ENCODE results near the gene RBKS.
"Not testable (repeated sequence)": the region's sequence is repeated elsewhere in the genome, so short reads cannot be mapped to it uniquely, and the experiment has no call there.

RBKS gene

GRCh38 chr2:27889774-27890145 is 427 bp downstream of the RBKS start:
- peaks cover 59% of the 10 kb centered on the region for H3K4me1 Mint-ChIP-seq
- peak overlapping the region; percentile 89 to 96 for H3K4me3 Mint-ChIP-seq
- ATAC-seq (no peak), DNase-seq (no peak)
- H3K9me3 Mint-ChIP-seq: no peaks in the 10 kb centered on the region
- H3K27me3 Mint-ChIP-seq: no peaks in the 10 kb centered on the region
- H3K27ac Mint-ChIP-seq: peak overlapping the region; percentile 99 to 100

GRCh38 chr2:27888790-27889189 is 1.4 kb downstream of the RBKS start:
- peaks cover 49% of the 10 kb centered on the region for H3K4me1 Mint-ChIP-seq
- peak overlapping the region; percentile 13 to 18 for H3K4me3 Mint-ChIP-seq
- H3K27ac Mint-ChIP-seq: no peak overlapping the region
- H3K27me3 Mint-ChIP-seq: no peaks in the 10 kb centered on the region
- no peaks in the 10 kb centered on the region for H3K9me3 Mint-ChIP-seq
- ATAC-seq (no peak), DNase-seq (no peak)

DNA sequence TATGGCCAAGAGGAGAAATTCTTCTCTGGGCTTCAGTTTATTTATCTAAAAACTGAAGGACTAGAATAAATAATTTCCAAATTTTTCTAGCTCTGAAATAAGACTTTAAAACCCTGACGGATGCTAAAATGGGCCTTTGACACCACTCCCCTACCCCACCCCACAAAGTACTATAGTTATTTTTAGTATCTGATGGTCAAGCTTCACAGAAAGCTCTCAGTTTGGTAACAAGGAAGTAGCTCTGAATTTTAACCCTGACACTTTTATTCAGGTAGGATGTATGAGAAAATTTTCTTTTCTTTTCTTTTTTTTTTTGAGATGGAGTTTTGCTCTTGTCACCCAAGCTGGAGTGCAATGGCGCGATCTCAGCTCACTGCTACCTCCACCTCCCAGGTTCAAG is 2.4 kb downstream of the RBKS start:
- Mint-ChIP-seq H3K4me1 (peaks cover 40% of the 10 kb centered on the region), H3K27ac (no peak overlapping the region), H3K27me3 (no peaks in the 10 kb centered on the region), H3K9me3 (no peaks in the 10 kb centered on the region), H3K4me3 (no peak overlapping the region)
- ATAC-seq (no peak), DNase-seq (no peak)

GRCh38 chr2:27887111-27887510 is 3.1 kb downstream of the RBKS start:
- DNase-seq (no peak), ATAC-seq (no peak)
- Mint-ChIP-seq H3K4me1 (peaks cover 33% of the 10 kb centered on the region), H3K4me3 (no peak overlapping the region), H3K27ac (no peak overlapping the region), H3K9me3 (peaks cover 0 to under 1% of the 10 kb centered on the region in 2 donors), H3K27me3 (no peaks in the 10 kb centered on the region)

- Mint-ChIP-seq H3K27me3 (no peaks in the 10 kb centered on the region), H3K27ac (no peak overlapping the region), H3K4me1 (peaks cover 25% of the 10 kb centered on the region), H3K4me3 (no peak overlapping the region), H3K9me3 (peaks cover 0 to 7% of the 10 kb centered on the region in 2 donors)
- no peak for ATAC-seq
- DNase-seq: no peak
These were observed 3.9 kb downstream of the RBKS start for GRCh38 chr2:27886322-27886721.

- Mint-ChIP-seq H3K4me3 (no peak overlapping the region), H3K27me3 (no peaks in the 10 kb centered on the region), H3K4me1 (peaks cover 19% of the 10 kb centered on the region), H3K9me3 (peaks cover 0 to 7% of the 10 kb centered on the region in 2 donors), H3K27ac (no peak overlapping the region)
- DNase-seq: no peak
- no peak for ATAC-seq
These were observed 4.5 kb downstream of the RBKS start for GRCh38 chr2:27885661-27886060.

DNA sequence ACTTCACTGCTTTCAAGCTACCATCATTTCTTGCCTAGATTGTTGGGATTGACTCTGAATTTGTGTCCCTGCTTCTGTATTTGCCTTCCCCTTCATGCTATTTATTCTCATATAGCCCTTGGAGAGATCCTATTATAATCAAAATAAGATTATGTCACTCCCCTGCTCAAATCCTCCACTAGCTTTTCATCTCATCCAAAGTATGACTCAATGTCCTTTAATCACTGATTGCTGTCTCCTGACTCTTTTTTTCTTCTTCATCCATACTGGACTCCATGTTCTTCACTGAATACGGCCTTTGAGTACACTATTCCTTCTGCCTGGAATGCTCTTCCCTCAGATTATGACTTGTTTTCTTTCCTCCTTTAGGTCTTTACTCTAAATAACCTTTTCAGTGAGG is 5.0 kb downstream of the RBKS start:
- Mint-ChIP-seq H3K27me3 (no peaks in the 10 kb centered on the region), H3K27ac (no peak overlapping the region), H3K4me3 (no peak overlapping the region), H3K4me1 (peaks cover 19% of the 10 kb centered on the region), H3K9me3 (peaks cover 4 to 12% of the 10 kb centered on the region in 2 donors)
- DNase-seq (no peak), ATAC-seq (no peak)

DNA sequence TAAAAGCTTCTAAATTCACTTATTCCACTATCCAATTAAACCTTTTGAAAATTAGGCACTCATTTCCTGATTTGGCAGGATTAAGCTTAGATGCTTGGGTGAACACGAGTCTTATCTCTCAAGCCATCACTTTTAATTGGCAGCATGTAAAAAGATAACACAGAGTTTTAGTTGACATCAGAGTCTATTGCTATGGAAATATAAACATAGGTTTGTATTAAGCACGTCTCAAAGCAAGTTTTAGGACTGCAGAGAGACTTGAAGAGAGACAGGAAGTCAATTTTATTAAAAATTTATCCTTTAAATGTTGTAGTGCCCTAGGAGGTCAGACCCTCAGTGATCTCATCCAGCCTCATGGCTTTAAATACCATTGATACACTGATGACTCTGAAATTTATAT is 5.6 kb downstream of the RBKS start:
- DNase-seq (no peak), ATAC-seq (no peak)
- no peaks in the 10 kb centered on the region for H3K27me3 Mint-ChIP-seq
- peaks cover 6 to 18% of the 10 kb centered on the region in 2 donors for H3K9me3 Mint-ChIP-seq
- peaks cover 15% of the 10 kb centered on the region for H3K4me1 Mint-ChIP-seq
- no peak overlapping the region for H3K4me3 Mint-ChIP-seq
- H3K27ac Mint-ChIP-seq: peak overlapping the region in 1 of 2 donors; percentile 72

- not testable (repeated sequence) for ATAC-seq, DNase-seq, H3K4me3 Mint-ChIP-seq, H3K27me3 Mint-ChIP-seq, H3K4me1 Mint-ChIP-seq, H3K27ac Mint-ChIP-seq
- H3K9me3 Mint-ChIP-seq: peaks cover 12 to 21% of the 10 kb centered on the region in 2 donors
These were observed 7.6 kb downstream of the RBKS start for GRCh38 chr2:27882584-27882922.

GRCh38 chr2:27881815-27882583 is 8.2 kb downstream of the RBKS start:
- not testable (repeated sequence) for ATAC-seq, H3K4me1 Mint-ChIP-seq, DNase-seq, H3K27me3 Mint-ChIP-seq, H3K27ac Mint-ChIP-seq, H3K4me3 Mint-ChIP-seq
- peaks cover 12 to 21% of the 10 kb centered on the region in 2 donors for H3K9me3 Mint-ChIP-seq

- ATAC-seq: no peak
These were observed 11.4 kb downstream of the RBKS start for GRCh38 chr2:27878825-27879224.

GRCh38 chr2:27875089-27875881 is 14.9 kb downstream of the RBKS start:
- peaks cover 13 to 18% of the 10 kb centered on the region in 2 donors for H3K9me3 Mint-ChIP-seq
- no peaks in the 10 kb centered on the region for H3K4me1 Mint-ChIP-seq
- no peaks in the 10 kb centered on the region for H3K27me3 Mint-ChIP-seq
- ATAC-seq (no peak), DNase-seq (no peak)
- H3K4me3 Mint-ChIP-seq: no peak overlapping the region
- no peak overlapping the region for H3K27ac Mint-ChIP-seq

More at GRCh38 chr2:27878825-27879224, 11.4 kb downstream of the RBKS start:
- no peaks in the 10 kb centered on the region for H3K27me3 Mint-ChIP-seq
- peaks cover 16 to 29% of the 10 kb centered on the region in 2 donors for H3K9me3 Mint-ChIP-seq
- H3K4me3 Mint-ChIP-seq: no peak overlapping the region
- H3K27ac Mint-ChIP-seq: no peak overlapping the region
- no peak for DNase-seq
- no peaks in the 10 kb centered on the region for H3K4me1 Mint-ChIP-seq

DNA sequence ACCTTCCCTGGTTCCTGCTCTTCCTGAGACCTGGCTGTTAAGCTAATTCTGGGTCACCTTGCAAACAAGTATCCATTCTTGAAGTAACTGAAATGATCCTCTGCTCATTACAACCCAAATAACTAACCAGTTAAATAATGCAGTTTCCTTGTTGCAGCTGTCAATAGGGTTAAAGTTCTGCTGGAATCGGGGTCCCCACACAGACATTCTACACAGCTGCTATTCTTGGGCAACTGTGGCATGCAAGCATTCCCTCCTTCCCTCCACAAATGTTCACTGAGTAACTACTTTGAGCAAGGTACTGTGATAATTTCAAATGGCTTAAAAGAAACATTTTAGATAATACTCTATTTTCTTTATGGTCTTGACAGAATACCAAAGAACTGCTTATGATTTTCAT is 17.1 kb downstream of the RBKS start:
- no peak overlapping the region for H3K27ac Mint-ChIP-seq
- DNase-seq (no peak), ATAC-seq (no peak)
- H3K27me3 Mint-ChIP-seq: no peaks in the 10 kb centered on the region
- peaks cover 4 to 8% of the 10 kb centered on the region in 2 donors for H3K9me3 Mint-ChIP-seq
- H3K4me1 Mint-ChIP-seq: no peaks in the 10 kb centered on the region
- no peak overlapping the region for H3K4me3 Mint-ChIP-seq

- H3K9me3 Mint-ChIP-seq: peaks cover 4 to 8% of the 10 kb centered on the region in 2 donors
- H3K4me3 Mint-ChIP-seq: no peak overlapping the region
- DNase-seq (no peak), ATAC-seq (no peak)
- no peaks in the 10 kb centered on the region for H3K4me1 Mint-ChIP-seq
- H3K27me3 Mint-ChIP-seq: no peaks in the 10 kb centered on the region
- H3K27ac Mint-ChIP-seq: no peak overlapping the region
These were observed 18.4 kb downstream of the RBKS start for GRCh38 chr2:27871802-27872201.

DNA sequence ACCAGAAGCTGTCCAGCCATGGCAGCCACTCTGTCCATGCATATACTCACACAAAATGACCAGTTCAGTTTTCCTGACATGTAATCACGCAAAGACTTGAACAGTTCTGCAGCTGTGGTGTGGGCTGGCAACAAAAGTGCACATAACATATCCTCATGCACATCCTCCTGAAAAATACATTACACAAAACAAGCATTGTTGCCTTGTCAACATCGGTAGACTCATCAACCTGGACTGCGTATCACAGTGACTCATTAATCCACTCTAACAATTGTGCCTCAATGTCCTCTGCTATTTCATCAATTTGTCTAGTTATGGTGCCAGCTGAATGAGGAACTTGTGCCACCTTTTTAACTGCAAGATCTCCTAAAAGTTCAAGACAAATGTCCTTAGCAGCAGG is 19.5 kb downstream of the RBKS start:
- H3K4me3 Mint-ChIP-seq: no peak overlapping the region
- no peak for DNase-seq
- no peaks in the 10 kb centered on the region for H3K4me1 Mint-ChIP-seq
- no peak for ATAC-seq
- H3K27me3 Mint-ChIP-seq: no peaks in the 10 kb centered on the region
- H3K27ac Mint-ChIP-seq: no peak overlapping the region
- H3K9me3 Mint-ChIP-seq: peaks cover 2 to 4% of the 10 kb centered on the region in 2 donors

DNA sequence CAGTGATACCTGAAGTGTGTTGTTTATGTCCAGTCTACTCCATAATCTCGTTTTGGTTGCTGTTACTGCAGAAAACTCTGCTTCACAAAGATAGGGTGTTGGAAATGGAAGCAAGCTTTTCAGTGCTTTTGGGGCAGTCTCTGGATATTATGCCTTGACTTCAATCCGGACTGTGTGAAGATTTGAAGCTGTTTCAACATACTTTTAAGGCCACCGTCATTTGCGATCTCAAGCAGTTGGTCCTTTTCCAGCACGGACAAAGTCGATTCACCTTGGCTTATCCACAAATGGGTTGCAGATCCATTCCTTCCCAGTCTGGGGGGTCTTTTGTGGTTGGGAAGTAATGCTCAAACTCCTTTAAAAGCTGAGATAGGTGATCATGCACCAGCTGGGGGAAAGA is 20.4 kb downstream of the RBKS start:
- Mint-ChIP-seq H3K4me1 (no peaks in the 10 kb centered on the region), H3K9me3 (no peaks in the 10 kb centered on the region)
- no peak for ATAC-seq

More for the DNA sequence above, 20.4 kb downstream of the RBKS start:
- Mint-ChIP-seq H3K27ac (no peak overlapping the region), H3K4me3 (no peak overlapping the region), H3K27me3 (no peaks in the 10 kb centered on the region)
- no peak for DNase-seq

All from stimulated activated naive CD8-positive, alpha-beta T cell treated with anti-CD3 and anti-CD28 coated beads, Interleukin-15, amount 100 ng/mL, for 72 hours (primary cell).